GM18868 (cell line): ENCODE measurements around the gene MIA2.
A peak's percentile ranks its signal among the peaks of the same experiment; 100 is the strongest.
"Not testable (repeated sequence)": the region's sequence is repeated elsewhere in the genome, so short reads cannot be mapped to it uniquely, and the experiment has no call there.

Experiments
- ATAC-seq: cut with Tn5 transposase; IDR thresholded peaks from one replicate; pipeline ENCODE4 v1.9.1; 2021; ENCODE audit warnings: mild to moderate bottlenecking, moderate library complexity; ENCODE audit not compliant: unreplicated experiment

Gene MIA2

DNA sequence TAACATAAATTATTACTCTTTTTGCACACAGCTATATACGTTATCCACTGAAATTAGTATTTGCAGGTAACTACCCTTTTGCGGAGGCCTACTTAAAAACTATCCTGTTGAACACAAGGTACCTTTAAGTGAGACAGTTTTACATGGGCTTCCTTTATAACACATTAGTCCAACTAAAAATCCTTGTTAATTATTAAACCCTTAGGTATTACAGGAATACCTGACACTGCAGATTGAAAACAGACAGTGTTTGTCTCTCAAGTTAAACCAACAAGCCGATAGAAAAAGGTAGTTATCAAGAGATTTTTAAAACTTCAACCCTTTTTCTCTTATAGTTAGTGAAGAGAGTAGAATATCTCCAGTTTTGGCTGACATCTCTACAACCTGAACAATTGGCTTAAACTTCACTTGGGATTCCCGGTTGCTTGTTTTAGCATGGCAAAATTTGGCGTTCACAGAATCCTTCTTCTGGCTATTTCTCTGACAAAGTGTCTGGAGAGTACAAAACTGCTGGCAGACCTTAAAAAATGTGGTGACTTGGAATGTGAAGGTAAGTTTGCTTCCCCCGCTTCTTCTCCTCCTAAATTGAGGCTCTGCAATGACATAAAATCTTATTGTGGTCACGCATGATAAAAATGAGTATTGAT, at the start of gene MIA2:
Gene MIA2 (plus strand): TSS at position 236 of the 647 bp plus-strand sequence. CDS start 200 bp downstream, at position 436.
- no peak for ATAC-seq

- no peak for ATAC-seq
Observed at GRCh38 chr14:39184628-39185255, 49.0 kb upstream of the MIA2 start.

DNA sequence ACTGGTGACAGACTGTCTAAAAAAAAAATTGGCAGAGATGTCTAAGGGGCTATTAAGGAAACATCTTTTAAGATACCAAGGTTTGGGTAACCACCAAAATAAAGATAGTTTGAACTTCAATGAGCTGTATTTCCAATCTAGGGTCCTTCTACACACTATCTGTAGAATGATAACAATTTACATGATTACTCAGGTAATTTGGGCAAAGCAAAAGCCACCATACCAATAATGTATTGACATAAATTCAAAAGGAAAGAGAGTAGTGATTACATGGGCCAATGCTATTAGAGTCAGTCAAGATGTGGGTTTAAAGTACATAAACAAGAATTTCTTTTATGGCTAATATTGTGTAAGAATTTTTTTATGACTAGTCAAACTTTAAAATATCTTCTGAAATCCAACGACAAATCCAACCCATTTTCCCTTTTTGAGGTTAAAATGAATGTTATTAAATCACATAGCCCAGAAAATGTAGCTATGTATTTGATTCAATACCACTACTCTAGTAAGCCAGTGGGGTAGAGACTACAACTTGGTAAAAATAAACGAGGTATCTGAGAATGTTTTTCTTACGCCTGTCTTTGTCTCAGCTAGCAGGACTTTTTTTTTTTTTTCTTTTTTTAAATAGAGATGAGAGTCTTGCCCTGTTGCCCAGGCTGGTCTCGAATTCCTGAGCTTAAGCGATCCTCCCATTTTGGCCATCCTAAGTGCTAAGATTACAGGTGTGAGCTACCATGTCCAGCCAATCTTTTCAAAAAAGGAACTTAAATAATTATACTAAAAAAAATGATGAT, 48.3 kb upstream of the MIA2 start:
- ATAC-seq = no peak

- no peak for ATAC-seq
Observed at GRCh38 chr14:39186941-39187525, 46.7 kb upstream of the MIA2 start.

- ATAC-seq = no peak
Observed at GRCh38 chr14:39203659-39204606, 29.8 kb upstream of the MIA2 start.

GRCh38 chr14:39207430-39207829, 26.3 kb upstream of the MIA2 start:
- not testable (repeated sequence) for ATAC-seq

GRCh38 chr14:39211109-39211741, 22.5 kb upstream of the MIA2 start:
- ATAC-seq = no peak

DNA sequence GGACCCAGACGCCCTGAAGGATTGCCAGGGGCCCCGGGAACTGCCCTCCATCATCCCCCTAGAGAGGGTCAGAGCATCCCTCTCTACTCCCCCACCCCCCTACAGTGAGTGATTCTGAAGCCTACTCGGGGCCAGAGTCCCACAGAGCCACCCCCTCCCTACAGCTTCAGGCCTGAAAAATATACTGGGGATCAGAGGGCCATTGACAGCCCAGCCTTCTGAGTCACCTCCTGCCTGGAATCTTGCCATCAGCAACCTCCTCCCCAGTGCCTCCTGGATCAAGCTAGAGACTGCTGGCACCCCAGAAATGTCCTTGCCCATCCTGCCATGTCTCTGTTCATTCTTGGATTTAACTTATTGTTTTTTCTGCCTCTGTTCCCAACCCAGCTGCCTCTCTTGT, 21.7 kb upstream of the MIA2 start:
- no peak for ATAC-seq

GRCh38 chr14:39212693-39213092, 21.0 kb upstream of the MIA2 start:
- ATAC-seq = no peak

GRCh38 chr14:39217214-39217879, 16.4 kb upstream of the MIA2 start:
- ATAC-seq = no peak

DNA sequence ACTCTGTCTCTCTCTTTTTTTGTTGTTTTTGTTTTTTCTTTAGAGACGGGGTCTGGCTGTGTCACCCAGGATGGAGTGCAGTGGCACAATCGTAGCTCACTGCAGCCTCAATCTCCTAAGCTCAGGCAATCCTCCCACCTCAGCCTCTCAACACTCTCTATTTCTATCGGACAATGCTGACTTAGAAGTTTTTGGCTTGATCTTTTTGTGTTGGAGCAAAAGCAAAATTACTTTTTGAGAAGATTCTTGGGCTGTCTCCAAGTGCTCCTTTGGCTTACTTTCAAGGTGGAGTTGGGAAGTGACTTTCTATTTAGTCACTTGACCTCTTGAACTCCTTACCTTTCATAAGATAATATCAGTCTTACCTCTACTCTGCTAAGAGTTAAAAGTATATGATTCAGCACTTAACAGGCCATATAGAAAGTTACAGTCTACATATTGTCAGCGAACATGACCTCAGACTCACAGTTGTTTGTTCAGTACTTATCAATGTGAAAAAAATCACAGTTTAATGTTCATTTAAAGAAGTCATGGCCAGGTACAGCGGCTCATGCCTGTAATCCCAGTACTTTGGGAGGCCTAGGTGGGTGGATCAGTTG, 15.4 kb upstream of the MIA2 start:
- no peak for ATAC-seq

GRCh38 chr14:39219075-39219499, 14.6 kb upstream of the MIA2 start:
- no peak for ATAC-seq

DNA sequence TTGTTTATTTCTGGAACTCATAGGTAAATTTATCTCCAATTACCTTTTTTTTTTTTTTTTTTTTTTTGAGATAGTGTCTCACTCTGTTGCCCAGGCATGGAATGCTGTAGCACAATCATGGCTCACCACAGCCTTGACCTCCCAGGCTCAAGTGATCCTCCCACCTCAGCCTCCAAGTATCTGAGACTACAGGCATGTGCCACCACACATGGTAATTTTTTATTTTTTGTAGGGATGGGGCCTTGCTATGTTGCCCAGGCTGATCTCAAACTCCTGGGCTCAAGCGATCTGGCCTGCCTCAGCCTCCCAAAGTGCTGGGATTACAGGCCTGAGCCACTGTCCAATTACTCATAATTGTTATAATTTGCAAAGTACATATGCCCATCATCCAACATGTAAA, 13.2 kb upstream of the MIA2 start:
- not testable (repeated sequence) for ATAC-seq

DNA sequence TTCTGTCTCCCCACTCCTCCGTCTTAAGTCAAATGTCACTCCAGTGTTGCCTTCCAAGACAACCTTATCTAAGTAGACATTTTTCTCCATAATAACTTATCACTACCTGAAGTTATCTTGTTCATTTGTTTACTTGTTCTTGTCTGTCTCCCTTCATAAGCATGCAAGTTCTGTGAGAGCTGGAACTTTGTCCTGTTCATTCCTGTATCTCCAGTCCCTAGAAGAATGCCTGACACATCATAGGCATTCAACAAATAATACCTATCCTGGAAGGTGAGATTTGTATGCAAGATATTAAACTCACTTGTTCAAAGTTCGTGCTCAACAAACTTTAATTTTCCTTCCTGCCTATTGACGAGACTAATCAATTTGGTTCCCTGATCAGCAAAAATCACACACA, 5.7 kb upstream of the MIA2 start:
- ATAC-seq = no peak

DNA sequence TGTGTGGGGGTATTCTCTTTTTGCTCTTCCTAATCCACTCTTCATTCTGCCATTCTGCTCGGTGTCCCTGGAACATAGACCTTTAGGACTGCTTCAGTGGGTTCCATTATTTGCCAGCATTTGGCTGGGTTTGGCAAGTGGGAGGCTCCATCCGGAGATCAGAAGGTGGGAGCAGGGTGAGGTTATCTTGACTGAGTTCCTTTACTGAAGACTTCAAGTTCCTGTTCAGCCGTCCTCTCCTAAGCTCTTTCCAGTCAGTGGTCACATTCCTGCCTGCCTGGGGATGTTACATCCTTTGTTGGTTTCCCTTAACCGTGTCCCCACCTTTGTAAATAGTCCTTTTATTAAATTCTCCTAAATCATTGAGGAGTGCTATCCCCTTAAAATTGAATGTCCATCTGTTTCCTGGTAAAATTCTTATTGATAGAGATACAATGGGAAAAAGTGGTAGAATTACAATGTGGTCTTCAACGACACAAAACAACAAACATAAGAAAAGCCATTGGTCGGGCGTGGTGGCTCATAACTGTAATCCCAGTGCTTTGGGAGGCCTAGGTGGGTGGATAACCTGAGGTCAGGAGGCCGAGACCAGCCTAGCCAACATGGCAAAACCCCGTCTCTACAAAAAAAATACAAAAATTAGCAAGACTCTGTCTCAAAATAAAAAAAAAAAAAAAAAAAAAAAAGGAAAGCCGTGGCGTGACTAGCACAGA, 5.0 kb upstream of the MIA2 start:
- peak; percentile 2 for ATAC-seq

DNA sequence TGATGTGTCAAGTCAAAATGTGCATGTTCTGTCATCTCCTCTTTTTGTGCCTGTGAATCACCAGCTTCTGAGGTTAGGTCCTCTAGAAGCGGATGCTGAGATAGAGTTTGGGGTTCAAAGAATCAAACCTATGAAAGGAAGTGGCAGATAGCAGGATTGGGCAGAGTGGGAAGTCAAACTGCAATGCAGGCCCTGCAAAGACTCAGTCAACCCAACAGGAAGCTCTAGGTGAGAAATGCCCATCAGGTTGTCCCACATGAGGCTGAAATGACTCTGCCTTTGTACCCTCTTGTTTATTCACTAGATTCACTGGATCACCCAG, 4.5 kb upstream of the MIA2 start:
- peak; percentile 76 for ATAC-seq

DNA sequence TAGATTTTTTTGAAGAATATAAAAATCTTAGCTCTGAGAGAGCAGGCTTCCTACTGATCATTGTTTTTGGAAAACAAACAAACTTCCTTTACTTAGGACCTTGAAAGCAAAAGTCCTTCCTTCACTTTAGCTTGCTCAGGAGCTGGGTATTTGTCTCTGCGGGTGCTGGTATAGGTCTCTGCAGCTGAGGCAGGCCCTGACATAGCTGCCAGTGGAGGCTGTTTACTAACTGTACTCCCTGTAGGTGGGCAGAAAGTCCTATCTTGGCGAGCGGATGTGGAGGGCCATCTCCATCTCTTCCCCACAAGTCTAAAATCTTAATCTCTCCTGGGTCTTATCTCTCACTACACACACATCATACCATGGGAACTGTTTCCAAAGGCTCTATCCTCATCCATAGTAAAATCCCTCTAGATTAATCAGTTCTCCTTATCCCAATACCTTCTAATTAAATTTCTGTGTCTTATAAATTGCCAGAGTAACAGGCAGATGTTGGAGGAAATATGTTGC, 4.1 kb upstream of the MIA2 start:
- ATAC-seq = no peak

DNA sequence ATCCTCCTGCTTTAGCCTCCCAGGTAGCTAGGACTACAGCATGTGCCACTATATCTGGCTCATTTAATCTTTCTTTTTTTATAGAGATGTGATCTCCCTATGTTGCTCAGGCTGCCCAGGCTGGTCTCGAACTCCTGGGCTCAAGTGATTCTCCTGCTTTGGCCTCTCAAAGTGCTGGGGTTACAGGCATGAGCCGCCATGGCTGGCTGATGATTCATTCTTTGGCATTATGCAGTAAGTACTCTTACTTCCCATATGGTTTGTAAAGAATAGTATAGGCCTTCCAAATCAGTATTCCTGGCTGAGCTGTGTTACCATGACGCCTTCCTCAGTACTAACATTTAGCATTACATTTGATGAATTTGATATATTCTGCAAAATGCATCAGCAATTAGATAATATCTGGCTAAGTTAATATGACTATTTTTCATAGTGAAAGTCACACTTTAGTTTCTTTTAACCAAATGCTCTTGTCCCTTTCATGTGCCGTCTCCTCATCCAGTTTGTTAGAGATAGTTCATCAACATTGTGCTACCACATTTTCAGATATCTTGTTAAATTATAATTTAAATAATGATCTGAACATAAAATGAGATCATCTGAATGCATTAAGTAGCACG, 3.2 kb upstream of the MIA2 start:
- ATAC-seq = no peak
